Glomerular endothelial cell (primary cell): ENCODE measurements around the gene MGA. TPM values are rescaled to one million over a fixed set of nuclear protein-coding genes. Genes with fewer than 3 reads are reported as not detected.

Source experiments
- DNase-seq: peaks from one replicate; pipeline ENCODE4 v3.0.0-alpha.2; 2011; ENCODE audit warnings: low read depth, low spot score; ENCODE audit errors: extremely low read depth
- total RNA-seq: library from RNA; depleted of rRNA; stranded (reverse); fragments of >200 nt; gene quantifications from 2 replicates; pipeline ENCODE4 v1.2.3, GENCODE V29; 2015

MGA gene
- 24.3 and 50.7 TPM in 2 replicates for total RNA-seq

- no peak for DNase-seq
Observed at GRCh38 chr15:41660235-41661077, at the start of gene MGA. Gene MGA (plus strand): TSS chr15:41660405.

GRCh38 chr15:41620536-41621199, 39.5 kb upstream of the MGA start:
- DNase-seq, result no peak

GRCh38 chr15:41621200-41622193, 38.7 kb upstream of the MGA start:
- DNase-seq, result no peak

GRCh38 chr15:41622901-41623300, 37.3 kb upstream of the MGA start:
- DNase-seq, result no peak

GRCh38 chr15:41627203-41627602, 33.0 kb upstream of the MGA start:
- DNase-seq, result no peak

GRCh38 chr15:41629463-41629862, 30.7 kb upstream of the MGA start:
- no peak for DNase-seq

GRCh38 chr15:41629883-41630282, 30.3 kb upstream of the MGA start:
- DNase-seq, result no peak

GRCh38 chr15:41630616-41631217, 29.5 kb upstream of the MGA start:
- DNase-seq, result no peak

GRCh38 chr15:41631880-41632470, 28.2 kb upstream of the MGA start:
- no peak for DNase-seq

- no peak for DNase-seq
Observed at GRCh38 chr15:41633609-41634008, 26.6 kb upstream of the MGA start.

GRCh38 chr15:41634072-41634626, 26.1 kb upstream of the MGA start:
- no peak for DNase-seq

GRCh38 chr15:41637086-41637485, 23.1 kb upstream of the MGA start:
- no peak for DNase-seq

- no peak for DNase-seq
Observed at GRCh38 chr15:41640985-41641384, 19.2 kb upstream of the MGA start.

- no peak for DNase-seq
Observed at GRCh38 chr15:41647262-41647661, 12.9 kb upstream of the MGA start.

GRCh38 chr15:41648097-41648496, 12.1 kb upstream of the MGA start:
- no peak for DNase-seq

GRCh38 chr15:41648770-41649169, 11.4 kb upstream of the MGA start:
- DNase-seq, result no peak

- DNase-seq, result no peak
Observed at GRCh38 chr15:41650806-41651205, 9.4 kb upstream of the MGA start.

- DNase-seq, result no peak
Observed at GRCh38 chr15:41651373-41651772, 8.8 kb upstream of the MGA start.

- DNase-seq, result no peak
Observed at GRCh38 chr15:41653760-41654159, 6.4 kb upstream of the MGA start.

GRCh38 chr15:41655716-41656115, 4.5 kb upstream of the MGA start:
- no peak for DNase-seq
